Left ventricle myocardium superior (tissue), 1 donor: Measurements from ENCODE around the gene PLEKHH2. TPM values are rescaled to one million over a fixed set of nuclear protein-coding genes. Genes with fewer than 3 reads are reported as not detected.
A peak's percentile ranks its signal among the peaks of the same experiment; 100 is the strongest.

Experiments
- ATAC-seq: fragments of 200-7000 bp; cut with Tn5 transposase; one replicate; pipeline ENCODE4 v1.9.1; 2020; ENCODE audit warnings: mild to moderate bottlenecking, moderate library complexity
- DNase-seq: peaks from one replicate; pipeline ENCODE4 v3.0.0-alpha.2; 2020
- intact Hi-C: fragments of 100-400 bp; cut with micrococcal nuclease; formaldehyde crosslinking; loops from one replicate; pipeline ENCODE4 v1.11.0; 2022
- total RNA-seq: library from RNA; stranded (reverse); fragmentation: NEBNext Ultra II Directional; extraction: Animal tissue kit (Norgen Biotek cat#: 25700); gene quantifications from one replicate; pipeline ENCODE4 v1.2.1, GENCODE V29; 2021
- donor health status: DM: no; HTN: yes; CAD: no; lungs with severe emphysema.

Gene PLEKHH2
- total RNA-seq, 1 donor from 2014 or later = 1.1 TPM

DNA sequence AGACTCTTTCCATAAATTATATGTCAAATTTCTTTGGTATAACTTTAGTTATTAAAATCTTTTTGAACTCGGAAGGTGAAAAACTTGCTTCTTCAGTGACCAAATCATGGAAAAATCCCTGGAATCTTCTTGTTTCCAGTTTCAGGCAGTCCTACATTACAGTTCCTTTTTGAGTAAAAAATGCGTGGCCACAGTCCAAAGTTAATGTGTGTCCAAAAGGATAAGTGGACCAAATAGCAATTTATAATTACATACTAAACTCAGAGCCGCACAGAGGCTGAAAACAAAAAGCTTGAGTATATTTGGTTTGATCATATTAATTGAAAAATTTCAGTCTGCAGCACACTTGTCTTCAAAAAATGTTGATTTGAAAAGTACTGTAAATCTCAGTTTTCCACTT lies 108.4 kb downstream of the PLEKHH2 start:
- ATAC-seq = no peak

GRCh38 chr2:43748333-43748732 lies 111.3 kb downstream of the PLEKHH2 start:
- DNase-seq = no peak
- ATAC-seq = no peak
- intact Hi-C loops = no loop called here

More for the DNA sequence above, 108.4 kb downstream of the PLEKHH2 start:
- intact Hi-C loops = no loop called here
- no peak for DNase-seq

DNA sequence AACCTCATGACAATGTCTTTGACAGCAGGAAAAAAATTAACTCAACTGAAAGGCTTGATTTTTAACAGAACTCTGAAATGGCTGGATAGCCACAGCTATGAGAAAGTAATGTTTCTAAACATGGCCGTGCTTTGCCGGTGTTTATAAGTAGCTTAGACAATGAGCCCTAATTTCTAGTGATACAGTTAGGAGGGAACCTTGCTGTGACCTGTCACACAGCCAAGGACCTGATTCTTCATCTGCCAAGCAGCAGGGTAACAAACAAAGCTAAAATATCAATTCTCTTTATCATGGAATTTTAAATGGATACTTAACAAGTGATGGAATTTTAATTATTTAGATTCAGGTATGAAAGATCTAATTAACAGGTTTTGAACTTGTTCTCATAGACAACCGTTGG lies 112.5 kb downstream of the PLEKHH2 start:
- DNase-seq = no peak
- intact Hi-C loops = no loop called here
- no peak for ATAC-seq

- no peak for ATAC-seq
- DNase-seq = no peak
- intact Hi-C loops = no loop called here
These were observed 114.5 kb downstream of the PLEKHH2 start for GRCh38 chr2:43751476-43751990.

GRCh38 chr2:43752302-43752701 lies 115.2 kb downstream of the PLEKHH2 start:
- no peak for ATAC-seq
- no peak for DNase-seq
- intact Hi-C loops = no loop called here

GRCh38 chr2:43754180-43754579 lies 117.1 kb downstream of the PLEKHH2 start:
- intact Hi-C loops = no loop called here
- DNase-seq = no peak
- ATAC-seq = peak; percentile 38

GRCh38 chr2:43758739-43759138 lies 121.7 kb downstream of the PLEKHH2 start:
- peak; percentile 46 for ATAC-seq
- intact Hi-C loops = no loop called here
- DNase-seq = peak; percentile 42

DNA sequence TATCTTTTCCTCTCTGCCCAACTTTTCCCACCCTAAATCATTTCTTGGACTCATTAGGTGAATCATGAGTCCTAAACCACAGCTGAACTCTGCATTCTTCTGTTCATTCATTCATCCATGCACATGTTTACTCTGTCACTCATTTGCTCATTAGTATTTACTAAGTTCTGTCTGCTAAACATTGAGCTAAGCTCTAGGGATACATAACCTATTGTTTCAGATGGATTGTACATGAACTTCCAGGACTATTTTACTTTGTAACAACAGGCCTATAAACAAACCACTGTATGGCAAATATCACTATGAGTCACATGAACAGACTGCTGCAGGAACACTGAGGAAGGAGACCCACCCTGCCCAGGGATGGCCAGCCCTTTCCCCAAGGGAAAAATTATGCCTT lies 122.1 kb downstream of the PLEKHH2 start:
- DNase-seq (no peak), ATAC-seq (peak; percentile 44)
- intact Hi-C loops = no loop called here

DNA sequence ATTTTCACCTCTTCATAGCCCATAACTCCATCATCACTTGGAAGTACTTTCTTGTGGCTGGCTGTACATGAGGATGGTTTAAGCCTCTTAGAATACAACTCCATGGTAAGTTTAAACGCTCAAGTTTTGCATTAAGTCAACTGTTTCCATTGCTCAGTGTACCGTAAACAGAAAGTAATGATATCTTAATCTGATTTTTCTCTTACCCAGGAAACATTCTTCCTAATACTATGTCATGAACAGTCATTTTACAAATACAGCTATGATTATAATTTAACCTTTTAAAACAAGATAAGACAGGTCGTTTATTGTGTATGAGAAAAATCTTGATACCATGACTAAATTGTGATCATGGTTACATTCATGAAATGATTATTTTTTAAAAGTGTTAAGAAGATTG lies 125.2 kb downstream of the PLEKHH2 start:
- DNase-seq (no peak), ATAC-seq (no peak)
- intact Hi-C loops = no loop called here

GRCh38 chr2:43763091-43763490 lies 126.0 kb downstream of the PLEKHH2 start:
- DNase-seq (no peak), ATAC-seq (no peak)
- intact Hi-C loops = no loop called here

DNA sequence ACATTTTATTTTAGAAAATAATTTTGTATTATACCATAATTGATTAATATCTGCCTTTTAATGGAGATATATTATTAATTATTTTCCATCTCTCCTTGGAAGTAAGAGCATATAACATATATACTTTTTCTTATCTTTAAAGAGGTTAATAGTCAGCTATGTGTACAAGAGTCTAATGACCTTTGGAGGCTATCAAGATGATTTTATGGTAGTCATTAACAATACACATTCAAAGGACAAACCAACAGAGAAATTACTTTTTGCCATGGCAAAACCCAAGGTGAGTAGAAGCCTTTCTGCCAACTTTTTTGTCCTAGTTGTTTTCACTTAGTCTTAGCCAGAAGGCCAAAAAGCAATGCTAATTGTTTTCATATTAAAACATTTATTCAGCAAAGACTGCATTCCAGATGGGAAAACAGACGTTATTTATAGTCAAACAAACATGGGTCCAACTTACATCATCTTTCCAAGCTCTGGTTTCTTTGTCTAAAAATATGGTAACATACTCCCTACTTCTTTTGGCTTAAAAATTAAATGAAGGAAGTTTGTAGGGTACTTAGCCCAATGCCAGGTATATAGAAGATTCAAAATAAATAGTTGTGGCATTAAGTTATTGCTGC lies 127.1 kb downstream of the PLEKHH2 start:
- intact Hi-C loops = no loop called here

GRCh38 chr2:43766006-43766405 lies 128.9 kb downstream of the PLEKHH2 start:
- no peak for DNase-seq
- ATAC-seq = no peak
- intact Hi-C loops = no loop called here

More for the DNA sequence above, 127.1 kb downstream of the PLEKHH2 start:
- ATAC-seq (no peak), DNase-seq (no peak)

DNA sequence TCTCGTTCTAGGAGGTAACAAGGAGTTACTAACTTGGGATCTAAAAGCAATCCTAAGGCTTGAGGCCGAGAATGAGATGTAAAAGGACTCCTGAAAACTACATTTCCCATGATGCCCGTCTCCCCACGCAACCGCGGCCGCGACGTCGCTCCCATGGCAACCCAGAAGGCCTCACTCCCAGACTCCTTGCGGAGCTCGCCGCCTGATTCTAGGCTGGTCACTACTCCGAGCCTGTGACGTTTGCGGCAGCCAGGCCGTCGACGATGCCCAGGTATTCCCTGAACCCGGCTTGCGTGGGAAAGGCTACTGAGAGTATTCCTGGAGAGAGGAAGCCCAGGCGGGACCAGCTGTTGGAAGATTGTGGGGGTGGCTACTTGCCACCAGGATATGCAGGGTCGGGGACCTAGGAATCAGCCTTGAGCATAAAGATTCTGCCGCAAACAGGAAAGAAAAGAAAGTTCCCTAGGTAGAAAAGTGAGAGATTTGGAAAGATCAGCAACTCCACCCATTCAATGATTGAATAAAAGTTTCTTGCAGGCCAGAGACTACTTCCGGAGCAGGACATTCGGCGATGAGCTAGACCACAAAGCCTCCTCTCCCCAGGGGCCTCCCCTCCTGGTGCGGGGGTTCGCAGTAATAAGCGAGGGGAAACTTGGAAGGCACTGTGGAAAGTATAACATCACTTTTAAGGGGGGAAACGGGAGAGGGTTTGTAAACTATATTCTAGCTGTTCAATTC lies 137.0 kb downstream of the PLEKHH2 start, which contains the start of gene DYNC2LI1:
Gene DYNC2LI1, plus strand, starts transcription at position 164 of the 738 bp plus-strand sequence. Its CDS starts 100 bp downstream, at position 264.
- intact Hi-C loops = no loop called here
- peak; percentile 99 for ATAC-seq

DNA sequence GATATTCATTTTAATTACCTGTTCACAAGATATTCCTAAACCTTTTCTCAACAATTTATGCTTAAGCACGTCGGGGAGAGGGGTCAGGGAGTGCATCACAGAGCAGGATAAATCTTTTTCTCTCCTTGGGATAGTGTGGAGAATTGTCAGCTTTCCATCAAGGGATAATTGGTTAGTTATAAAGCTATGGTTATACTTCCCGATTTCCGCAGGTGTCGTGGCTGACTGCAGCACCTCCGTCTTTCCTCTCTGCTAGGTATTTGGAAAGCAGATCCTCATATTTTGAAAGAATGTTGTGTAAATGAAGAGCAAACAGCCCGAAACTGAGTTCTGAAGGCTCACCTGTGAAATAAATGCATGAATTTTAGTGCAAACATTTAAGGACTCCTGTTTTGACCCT lies 137.6 kb downstream of the PLEKHH2 start:
- DNase-seq (no peak), ATAC-seq (no peak)
- intact Hi-C loops = no loop called here

More for the DNA sequence above, 137.0 kb downstream of the PLEKHH2 start, which contains the start of gene DYNC2LI1:
- DNase-seq = peak; percentile 93

DNA sequence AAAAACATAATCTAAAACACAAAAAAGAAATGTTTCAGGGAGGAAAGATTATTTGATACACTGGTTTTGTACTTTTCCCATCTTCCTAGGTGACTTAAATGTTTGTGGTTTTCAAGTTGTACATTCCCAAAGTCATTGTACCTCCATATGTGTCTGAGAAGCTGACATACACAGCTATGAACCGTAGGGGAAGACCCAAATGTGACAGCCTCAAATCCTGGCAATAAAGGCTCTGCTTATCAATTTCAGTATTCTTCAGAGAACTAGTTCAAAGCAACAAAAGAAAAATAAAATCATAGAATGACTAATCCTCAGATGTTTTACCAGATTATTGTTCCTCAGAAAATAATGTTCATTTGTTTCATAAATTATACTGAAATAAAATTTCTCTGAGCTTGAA lies 139.3 kb downstream of the PLEKHH2 start:
- no peak for DNase-seq
- ATAC-seq = no peak
- intact Hi-C loops = no loop called here

DNA sequence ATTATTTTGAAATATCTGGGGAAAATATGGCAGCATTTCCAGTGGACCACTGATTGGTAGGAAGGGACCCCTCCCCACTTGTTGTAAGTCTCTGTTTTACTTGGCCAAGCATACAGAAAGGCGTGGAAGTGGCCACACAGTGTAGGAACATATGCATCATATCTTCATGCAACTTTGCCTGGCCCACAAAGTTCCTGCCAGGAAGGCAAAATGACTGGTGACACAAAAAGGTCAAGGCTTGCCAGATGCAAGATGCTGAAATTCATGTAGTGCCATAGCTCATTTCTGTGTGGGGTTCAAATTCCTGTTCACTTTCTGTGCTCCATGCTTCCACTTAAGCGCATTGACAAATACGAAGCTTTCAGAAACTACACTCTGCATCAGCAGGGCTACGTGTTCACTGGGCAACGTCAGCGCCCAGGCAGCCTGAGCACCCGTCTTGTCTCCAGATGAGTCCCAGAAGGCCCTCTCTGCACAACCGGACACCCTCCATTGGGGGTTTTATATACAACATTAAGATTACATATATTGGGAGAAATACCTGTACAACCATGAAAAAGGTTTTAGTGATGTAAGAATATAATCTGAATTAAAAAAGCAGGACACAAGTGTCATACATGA lies 140.4 kb downstream of the PLEKHH2 start:
- intact Hi-C loops = no loop called here
- no peak for DNase-seq
- ATAC-seq = no peak

DNA sequence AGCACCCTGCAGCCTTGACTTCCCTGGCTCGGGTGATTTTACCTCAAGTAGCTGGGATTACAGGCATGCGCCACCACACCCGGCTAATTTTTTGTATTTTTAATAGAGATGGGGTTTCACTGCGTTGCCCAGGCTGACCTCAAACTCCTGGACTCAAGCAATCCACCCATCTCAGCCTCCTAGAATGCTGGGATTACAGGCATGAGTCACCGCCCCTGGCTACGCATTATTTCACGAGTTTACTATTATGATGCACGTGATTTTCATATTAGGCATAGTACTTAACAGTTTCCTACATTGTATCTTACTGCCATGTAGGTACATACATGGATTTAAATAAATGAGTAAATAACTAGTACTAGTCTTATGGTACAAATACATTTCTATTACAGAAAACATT lies 141.2 kb downstream of the PLEKHH2 start:
- DNase-seq = no peak
- intact Hi-C loops = no loop called here
- no peak for ATAC-seq

- intact Hi-C loops = no loop called here
- no peak for ATAC-seq
These were observed 150.8 kb downstream of the PLEKHH2 start for GRCh38 chr2:43787895-43788294.

GRCh38 chr2:43788646-43789045 lies 151.6 kb downstream of the PLEKHH2 start:
- no peak for DNase-seq
- ATAC-seq = no peak
- intact Hi-C loops = no loop called here

More at GRCh38 chr2:43787895-43788294, 150.8 kb downstream of the PLEKHH2 start:
- no peak for DNase-seq

GRCh38 chr2:43790147-43790546 lies 153.1 kb downstream of the PLEKHH2 start:
- ATAC-seq (no peak), DNase-seq (no peak)
- intact Hi-C loops = no loop called here
